A549 (cell line): ENCODE measurements around the gene SYNE2. TPM values are rescaled to one million over a fixed set of nuclear protein-coding genes. Genes with fewer than 3 reads are reported as not detected.

Experiments used
- ATAC-seq, 2 experiments: fragments of 200-7000 bp in 1 of 2; fragments of >200 bp in 1 of 2; cut with Nextera tagmentation in 1 of 2; cut with Tn5 transposase in 1 of 2; 3 replicates each; pipeline versions ENCODE4 v1.8.0 to v1.9.1; 2018 to 2020; ENCODE audit warnings: mild to moderate bottlenecking in 1 of 2, moderate library complexity in 1 of 2
- CTCF ChIA-PET: fragments of 300-600 bp; sonication (Branson Sonifier 250); formaldehyde crosslinking; extraction: SDS; loops from one replicate; lab custom pipeline; 2021; ENCODE audit warnings: antibody characterized with exemption, inconsistent platforms; lab: Yijun Ruan, JAX
- POLR2A ChIA-PET: fragments of 350-600 bp; formaldehyde crosslinking; extraction: SDS; loops from one replicate; lab custom pipeline; 2021; ENCODE audit warnings: antibody characterized with exemption, inconsistent platforms; lab: Yijun Ruan, JAX
- DNase-seq, 2 experiments: peaks; one replicate each; pipeline versions ENCODE4 v3.0.0 to v3.0.0-alpha.2; 2011 to 2016; ENCODE audit warnings: low read depth in 1 of 2, low spot score in 1 of 2
- FAIRE-seq: peaks from 2 replicates; lab custom pipeline; 2011; peaks lifted over from hg19 to GRCh38; lab: Jason Lieb, UNC
- H3K27ac ChIP-seq, 2 experiments: fragments of >200 bp; sonication (Bioruptor Twin); formaldehyde crosslinking; 3 replicates each; pipeline ENCODE4 v1.5.1; 2016 to 2017
- H3K4me1 ChIP-seq: fragments of >200 bp; sonication (Bioruptor Twin); formaldehyde crosslinking; 3 replicates; pipeline ENCODE4 v1.6.1; 2016
- H3K4me2 ChIP-seq: fragments of >200 bp; sonication (Bioruptor Twin); formaldehyde crosslinking; 3 replicates; pipeline ENCODE4 v1.6.1; 2016
- H3K4me3 ChIP-seq: fragments of >200 bp; sonication (Bioruptor Twin); formaldehyde crosslinking; 3 replicates; pipeline ENCODE4 v1.5.1; 2016
- H3K9me3 ChIP-seq: fragments of >200 bp; sonication (Bioruptor Twin); formaldehyde crosslinking; 3 replicates; pipeline ENCODE4 v1.6.1; 2016
- BHLHE40 ChIP-seq: IDR thresholded peaks from 2 replicates; pipeline ENCODE4 v1.6.1; 2012; ENCODE audit warnings: low read depth, low read length, inconsistent platforms
- CBX2 ChIP-seq: fragments of 200-600 bp; sonication (generic); IDR thresholded peaks from 2 replicates; pipeline ENCODE4 v1.6.1; 2016; ENCODE audit warnings: low read depth, mild to moderate bottlenecking, borderline replicate concordance
- CBX8 ChIP-seq: fragments of 200-600 bp; sonication (generic); IDR thresholded peaks from 2 replicates; pipeline ENCODE4 v1.6.1; 2016
- CHD2 ChIP-seq: fragments of 150-350 bp; IDR thresholded peaks from 2 replicates; pipeline ENCODE4 v1.6.1; 2014; ENCODE audit warnings: low read length; ENCODE audit not compliant: partially characterized antibody
- EHF ChIP-seq: fragments of 250-450 bp; sonication (Bioruptor Pico); IDR thresholded peaks from 2 replicates; pipeline ENCODE4 v1.5.0; 2020; ENCODE audit warnings: mild to moderate bottlenecking
- ESRRA ChIP-seq: fragments of 150-350 bp; IDR thresholded peaks from 2 replicates; pipeline ENCODE4 v1.6.1; 2014; ENCODE audit warnings: mild to moderate bottlenecking, low read length, borderline replicate concordance
- FOSL2 ChIP-seq, 2 experiments: fragments of 450-650 bp in 1 of 2; fragments of >200 bp in 1 of 2; sonication (Bioruptor Twin) in 1 of 2; formaldehyde crosslinking; IDR thresholded peaks; 2 replicates each; pipeline versions ENCODE4 v1.5.0 to v1.6.1; 2016 to 2020; ENCODE audit warnings: mild to moderate bottlenecking in 1 of 2, moderate library complexity in 1 of 2
- FOXS1 ChIP-seq: fragments of 250-450 bp; sonication (Bioruptor Pico); IDR thresholded peaks from 2 replicates; pipeline ENCODE4 v1.5.0; 2020; ENCODE audit warnings: mild to moderate bottlenecking, moderate library complexity
- HDAC2 ChIP-seq: fragments of 200-600 bp; sonication (generic); IDR thresholded peaks from 2 replicates; pipeline ENCODE4 v1.6.1; 2016
- HEYL ChIP-seq: fragments of 250-450 bp; sonication (Bioruptor Pico); IDR thresholded peaks from 2 replicates; pipeline ENCODE4 v1.8.0; 2021; ENCODE audit warnings: mild to moderate bottlenecking, moderate library complexity
- HOXA7 ChIP-seq: fragments of 250-450 bp; sonication (Bioruptor Pico); IDR thresholded peaks from 2 replicates; pipeline ENCODE4 v1.5.0; 2020; ENCODE audit warnings: mild to moderate bottlenecking, moderate library complexity
- JUNB ChIP-seq: fragments of >200 bp; sonication (Bioruptor Twin); formaldehyde crosslinking; IDR thresholded peaks from 2 replicates; pipeline ENCODE4 v1.6.1; 2016
- KDM1A ChIP-seq: fragments of 200-600 bp; sonication (generic); IDR thresholded peaks from 2 replicates; pipeline ENCODE4 v1.6.1; 2016; ENCODE audit warnings: low read depth, mild to moderate bottlenecking
- KDM5A ChIP-seq: fragments of 200-600 bp; sonication (generic); IDR thresholded peaks from 2 replicates; pipeline ENCODE4 v1.6.1; 2016; ENCODE audit warnings: antibody characterized with exemption, mild to moderate bottlenecking
- MAZ ChIP-seq: fragments of 150-350 bp; IDR thresholded peaks from 2 replicates; pipeline ENCODE4 v1.6.1; 2014; ENCODE audit warnings: antibody characterized with exemption, low read depth, low read length, borderline replicate concordance
- NFE2L2 ChIP-seq: fragments of 150-350 bp; conservative IDR thresholded peaks from 2 replicates; pipeline ENCODE4 v1.6.1; 2014; ENCODE audit warnings: low read length
- NR3C1 ChIP-seq: fragments of >200 bp; sonication (Bioruptor Twin); formaldehyde crosslinking; IDR thresholded peaks from 3 replicates; pipeline ENCODE4 v1.6.1; 2017
- RAD21 ChIP-seq, 2 experiments: fragments of >200 bp in 1 of 2; sonication (Bioruptor Twin) in 1 of 2; formaldehyde crosslinking in 1 of 2; IDR thresholded peaks in 1 of 2; conservative IDR thresholded peaks in 1 of 2; 2 replicates in 1 of 2; 3 replicates in 1 of 2; pipeline ENCODE4 v1.6.1; 2012 to 2018; ENCODE audit warnings: inconsistent platforms in 1 of 2
- RARB ChIP-seq: fragments of 250-450 bp; sonication (Bioruptor Pico); IDR thresholded peaks from 2 replicates; pipeline ENCODE4 v1.8.0; 2021; ENCODE audit warnings: mild to moderate bottlenecking, moderate library complexity
- RNF2 ChIP-seq: fragments of 200-600 bp; sonication (generic); IDR thresholded peaks from 2 replicates; pipeline ENCODE4 v1.6.1; 2016; ENCODE audit warnings: low read depth, mild to moderate bottlenecking, antibody characterized with exemption, moderate library complexity, borderline replicate concordance
- SMC3 ChIP-seq: fragments of >200 bp; sonication (Bioruptor Twin); formaldehyde crosslinking; IDR thresholded peaks from 3 replicates; pipeline ENCODE4 v1.6.1; 2018; ENCODE audit warnings: inconsistent platforms
- SREBF2 ChIP-seq: fragments of 450-650 bp; IDR thresholded peaks from 2 replicates; pipeline ENCODE4 v1.6.1; 2014; ENCODE audit warnings: mild to moderate bottlenecking, moderate library complexity
- TP53 ChIP-seq: fragments of 250-450 bp; sonication (Bioruptor Pico); IDR thresholded peaks from 2 replicates; pipeline ENCODE4 v1.5.0; 2021; ENCODE audit warnings: mild to moderate bottlenecking, moderate library complexity
- ZC3H11A ChIP-seq: fragments of 450-650 bp; IDR thresholded peaks from 2 replicates; pipeline ENCODE4 v1.6.1; 2014; ENCODE audit warnings: antibody characterized with exemption, mild to moderate bottlenecking
- ZFP36 ChIP-seq: fragments of 450-650 bp; IDR thresholded peaks from 2 replicates; pipeline ENCODE4 v1.6.1; 2014; ENCODE audit warnings: borderline replicate concordance; ENCODE audit not compliant: partially characterized antibody
- ZNF302 ChIP-seq: fragments of 250-450 bp; sonication (Bioruptor Pico); IDR thresholded peaks from 2 replicates; pipeline ENCODE4 v1.9.0; 2021; ENCODE audit warnings: inconsistent platforms, mild to moderate bottlenecking, moderate library complexity
- WGBS: methylation state at CpG from one replicate; pipeline ENCODE4 v1.1.6; 2017; ENCODE audit errors: missing lambda C conversion rate; 5-methylcytosine and 5-hydroxymethylcytosine counted together
- polyA plus RNA-seq, 4 experiments: library from polyadenylated mRNA; depleted of rRNA in 3 of 4; stranded (reverse); fragments of >200 nt; fragmentation: RNase III in 1 of 4; extraction: RNeasy Plus Mini Kit Qiagen cat#74134 plus additional on column Dnase treatment in 1 of 4; gene quantifications; 2 replicates in 3 of 4; 3 replicates in 1 of 4; pipeline ENCODE4 v1.2.3, GENCODE V29; 2011 to 2017
- TF ChIP-seq, protein P1 (sequence below): fragments of 250-450 bp; sonication (Bioruptor Pico); IDR thresholded peaks from 2 replicates; pipeline ENCODE4 v1.5.0; 2021; ENCODE audit warnings: mild to moderate bottlenecking, moderate library complexity, borderline replicate concordance
- TF ChIP-seq, protein P2 (sequence below): fragments of >200 bp; sonication (Bioruptor Twin); formaldehyde crosslinking; IDR thresholded peaks from 3 replicates; pipeline ENCODE4 v1.5.1; 2016
- TF ChIP-seq, protein P3 (sequence below): fragments of 150-350 bp; IDR thresholded peaks from 2 replicates; pipeline ENCODE4 v1.6.1; 2014; ENCODE audit warnings: low read depth, mild to moderate bottlenecking, low read length
- TF ChIP-seq, protein P4 (sequence below): IDR thresholded peaks from 2 replicates; pipeline ENCODE4 v1.6.1; 2012
- TF ChIP-seq, protein P5 (sequence below): fragments of 450-650 bp; IDR thresholded peaks from 2 replicates; pipeline ENCODE4 v1.6.1; 2014; ENCODE audit warnings: antibody characterized with exemption

The SYNE2 gene
- polyA plus RNA-seq, 2 of the 4 experiments (the other 2 are of a cell fraction) = 3.4 to 11.3 TPM

DNA sequence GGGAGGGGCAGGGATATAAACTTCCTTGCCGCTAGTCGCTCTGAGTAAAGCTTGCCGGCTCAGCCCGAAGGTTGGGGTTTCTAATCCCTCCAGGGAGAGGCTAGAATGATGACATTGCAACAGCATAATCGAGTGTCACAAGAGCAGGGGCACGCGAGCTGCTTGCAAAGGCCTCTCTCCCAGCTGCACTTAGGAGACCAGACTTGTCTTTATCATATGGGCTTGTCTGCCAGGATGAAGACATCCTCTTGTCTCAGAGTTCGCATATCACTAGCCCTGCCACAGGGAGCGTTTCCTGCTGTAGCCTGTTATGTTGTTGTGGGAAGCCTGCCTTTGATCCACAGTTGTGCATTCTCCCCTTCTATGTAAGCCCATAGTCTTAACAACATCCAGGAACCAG is 261.4 kb downstream of the SYNE2 start:
- no peak overlapping the region for H3K4me2 ChIP-seq
- no peak overlapping the region for H3K4me3 ChIP-seq
- WGBS = 86% methylated on average over 9 of the region's 9 CpGs
- POLR2A ChIA-PET = no interaction called here
- no peak overlapping the region for H3K27ac ChIP-seq
- CTCF ChIA-PET = interaction anchor here (0.7 to 2.3 kb wide), 3 partner anchors 30 to 189 kb away, joined by 3 to 6 read pairs (median 4); no protein-coding TSS in a partner anchor
- TF ChIP-seq, protein P1, sequence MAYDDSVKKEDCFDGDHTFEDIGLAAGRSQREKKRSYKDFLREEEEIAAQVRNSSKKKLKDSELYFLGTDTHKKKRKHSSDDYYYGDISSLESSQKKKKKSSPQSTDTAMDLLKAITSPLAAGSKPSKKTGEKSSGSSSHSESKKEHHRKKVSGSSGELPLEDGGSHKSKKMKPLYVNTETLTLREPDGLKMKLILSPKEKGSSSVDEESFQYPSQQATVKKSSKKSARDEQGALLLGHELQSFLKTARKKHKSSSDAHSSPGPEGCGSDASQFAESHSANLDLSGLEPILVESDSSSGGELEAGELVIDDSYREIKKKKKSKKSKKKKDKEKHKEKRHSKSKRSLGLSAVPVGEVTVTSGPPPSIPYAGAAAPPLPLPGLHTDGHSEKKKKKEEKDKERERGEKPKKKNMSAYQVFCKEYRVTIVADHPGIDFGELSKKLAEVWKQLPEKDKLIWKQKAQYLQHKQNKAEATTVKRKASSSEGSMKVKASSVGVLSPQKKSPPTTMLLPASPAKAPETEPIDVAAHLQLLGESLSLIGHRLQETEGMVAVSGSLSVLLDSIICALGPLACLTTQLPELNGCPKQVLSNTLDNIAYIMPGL = no peak
- no peak for TF ChIP-seq ZC3H11A
- no peak for TF ChIP-seq JUNB
- no peak for TF ChIP-seq FOSL2 (IDR thresholded peaks at IDR 0.05)
- no peak for TF ChIP-seq FOSL2 (CRISPR knock-in tag; IDR thresholded peaks at IDR 0.05)
- TF ChIP-seq, protein P2, sequence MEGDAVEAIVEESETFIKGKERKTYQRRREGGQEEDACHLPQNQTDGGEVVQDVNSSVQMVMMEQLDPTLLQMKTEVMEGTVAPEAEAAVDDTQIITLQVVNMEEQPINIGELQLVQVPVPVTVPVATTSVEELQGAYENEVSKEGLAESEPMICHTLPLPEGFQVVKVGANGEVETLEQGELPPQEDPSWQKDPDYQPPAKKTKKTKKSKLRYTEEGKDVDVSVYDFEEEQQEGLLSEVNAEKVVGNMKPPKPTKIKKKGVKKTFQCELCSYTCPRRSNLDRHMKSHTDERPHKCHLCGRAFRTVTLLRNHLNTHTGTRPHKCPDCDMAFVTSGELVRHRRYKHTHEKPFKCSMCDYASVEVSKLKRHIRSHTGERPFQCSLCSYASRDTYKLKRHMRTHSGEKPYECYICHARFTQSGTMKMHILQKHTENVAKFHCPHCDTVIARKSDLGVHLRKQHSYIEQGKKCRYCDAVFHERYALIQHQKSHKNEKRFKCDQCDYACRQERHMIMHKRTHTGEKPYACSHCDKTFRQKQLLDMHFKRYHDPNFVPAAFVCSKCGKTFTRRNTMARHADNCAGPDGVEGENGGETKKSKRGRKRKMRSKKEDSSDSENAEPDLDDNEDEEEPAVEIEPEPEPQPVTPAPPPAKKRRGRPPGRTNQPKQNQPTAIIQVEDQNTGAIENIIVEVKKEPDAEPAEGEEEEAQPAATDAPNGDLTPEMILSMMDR = no peak
- no peak for TF ChIP-seq BHLHE40
- no peak for TF ChIP-seq RNF2
- TF ChIP-seq CHD2 = no peak
- TF ChIP-seq SREBF2 = no peak
- no peak for TF ChIP-seq NR3C1
- no peak for TF ChIP-seq FOXS1 (CRISPR knock-in tag)
- TF ChIP-seq, protein P3, sequence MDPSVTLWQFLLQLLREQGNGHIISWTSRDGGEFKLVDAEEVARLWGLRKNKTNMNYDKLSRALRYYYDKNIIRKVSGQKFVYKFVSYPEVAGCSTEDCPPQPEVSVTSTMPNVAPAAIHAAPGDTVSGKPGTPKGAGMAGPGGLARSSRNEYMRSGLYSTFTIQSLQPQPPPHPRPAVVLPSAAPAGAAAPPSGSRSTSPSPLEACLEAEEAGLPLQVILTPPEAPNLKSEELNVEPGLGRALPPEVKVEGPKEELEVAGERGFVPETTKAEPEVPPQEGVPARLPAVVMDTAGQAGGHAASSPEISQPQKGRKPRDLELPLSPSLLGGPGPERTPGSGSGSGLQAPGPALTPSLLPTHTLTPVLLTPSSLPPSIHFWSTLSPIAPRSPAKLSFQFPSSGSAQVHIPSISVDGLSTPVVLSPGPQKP = no peak
- TF ChIP-seq CBX2 = no peak
- TF ChIP-seq TP53 (CRISPR knock-in tag) = no peak
- no peak for TF ChIP-seq HDAC2
- no peak for TF ChIP-seq MAZ
- no peak for TF ChIP-seq ZNF302 (CRISPR knock-in tag)
- no peak for TF ChIP-seq HEYL (CRISPR knock-in tag)
- TF ChIP-seq, protein P4, sequence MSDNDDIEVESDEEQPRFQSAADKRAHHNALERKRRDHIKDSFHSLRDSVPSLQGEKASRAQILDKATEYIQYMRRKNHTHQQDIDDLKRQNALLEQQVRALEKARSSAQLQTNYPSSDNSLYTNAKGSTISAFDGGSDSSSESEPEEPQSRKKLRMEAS = no peak
- no peak for TF ChIP-seq SMC3
- no peaks in the 10 kb centered on the region for H3K9me3 ChIP-seq
- no peaks in the 10 kb centered on the region for H3K4me1 ChIP-seq
- DNase-seq = no peak
- FAIRE-seq = no peak
- no peak for ATAC-seq

DNA sequence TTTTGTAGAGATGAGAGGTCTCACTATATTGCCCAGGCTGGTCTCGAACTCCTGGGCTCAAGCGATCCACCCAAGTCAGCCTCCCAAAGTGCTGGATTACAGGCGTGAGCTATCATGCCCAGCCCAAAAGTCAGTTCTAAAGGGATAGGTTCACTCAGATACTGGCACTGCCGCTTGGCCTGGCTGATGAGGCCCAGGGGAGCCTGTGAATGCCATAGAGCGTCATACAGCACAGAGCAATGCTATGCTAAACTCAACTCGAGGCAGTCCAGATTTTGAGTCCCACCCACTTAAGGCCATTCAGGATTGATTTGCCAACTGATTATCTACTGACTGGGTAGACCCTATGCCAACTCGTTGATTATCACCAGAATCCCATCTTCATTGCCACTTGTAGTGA is 262.0 kb downstream of the SYNE2 start:
- no peaks in the 10 kb centered on the region for H3K9me3 ChIP-seq
- H3K27ac ChIP-seq = no peak overlapping the region
- TF ChIP-seq TP53 (CRISPR knock-in tag) (no peak), FOSL2 (IDR thresholded peaks at IDR 0.05) (no peak), FOSL2 (CRISPR knock-in tag; IDR thresholded peaks at IDR 0.05) (no peak), NFE2L2 (no peak), RAD21 (conservative IDR thresholded peaks at IDR 0.05 in 1 of 2, IDR thresholded peaks at IDR 0.05 in 1 of 2) (no peak), EHF (CRISPR knock-in tag) (no peak), HOXA7 (no peak), RNF2 (no peak), KDM5A (no peak), CBX8 (no peak), ZFP36 (no peak), ESRRA (no peak), KDM1A (no peak), RARB (no peak)
- TF ChIP-seq, protein P5, sequence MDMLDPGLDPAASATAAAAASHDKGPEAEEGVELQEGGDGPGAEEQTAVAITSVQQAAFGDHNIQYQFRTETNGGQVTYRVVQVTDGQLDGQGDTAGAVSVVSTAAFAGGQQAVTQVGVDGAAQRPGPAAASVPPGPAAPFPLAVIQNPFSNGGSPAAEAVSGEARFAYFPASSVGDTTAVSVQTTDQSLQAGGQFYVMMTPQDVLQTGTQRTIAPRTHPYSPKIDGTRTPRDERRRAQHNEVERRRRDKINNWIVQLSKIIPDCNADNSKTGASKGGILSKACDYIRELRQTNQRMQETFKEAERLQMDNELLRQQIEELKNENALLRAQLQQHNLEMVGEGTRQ = no peak
- no peak for FAIRE-seq
- no peak for DNase-seq
- WGBS = 88% methylated on average over 7 of the region's 7 CpGs
- H3K4me1 ChIP-seq = no peaks in the 10 kb centered on the region
- ATAC-seq = no peak
- H3K4me3 ChIP-seq = no peak overlapping the region
- ChIA-PET POLR2A (no interaction called here), CTCF (interaction anchor here (0.7 to 2.3 kb wide), 3 partner anchors 30 to 189 kb away, joined by 3 to 6 read pairs (median 4); no protein-coding TSS in a partner anchor)
- H3K4me2 ChIP-seq = no peak overlapping the region
